ENCODE measurements around the gene CADPS.

CADPS gene

DNA sequence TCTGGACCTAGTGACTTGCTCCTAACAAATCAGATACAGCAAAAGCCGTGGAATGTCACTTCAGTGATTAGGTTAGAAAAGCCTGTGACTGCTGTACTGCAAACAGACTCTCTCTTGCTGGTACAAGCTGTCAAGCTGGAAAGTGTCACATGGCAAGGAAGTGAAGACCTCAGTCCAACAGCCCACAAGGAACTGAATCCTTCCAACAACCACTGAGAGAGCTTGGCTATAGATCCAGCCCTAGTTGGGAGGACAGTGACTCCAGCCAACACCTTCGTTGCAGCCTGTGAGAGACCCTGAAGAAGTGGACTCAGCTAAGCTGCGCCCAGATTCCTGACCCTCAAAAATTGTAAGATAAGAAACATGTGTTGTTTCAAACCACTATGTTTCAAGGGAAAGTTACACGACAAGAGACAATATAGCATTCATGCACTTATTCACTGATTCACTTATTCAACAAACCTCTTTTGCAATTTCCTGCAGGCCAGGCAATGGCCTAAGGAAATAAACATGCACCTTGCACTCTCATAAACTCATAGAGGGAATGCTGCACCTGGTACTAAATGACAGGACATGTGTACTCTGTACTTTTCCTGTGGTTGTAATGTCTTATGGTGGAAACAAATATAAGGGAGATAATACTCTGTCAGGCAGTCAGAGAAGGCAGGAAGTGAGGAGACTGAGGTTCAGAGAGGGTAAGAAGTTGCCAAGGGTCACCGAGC, 142.9 kb downstream of the CADPS start:
- DNase-seq, result no peak

DNA sequence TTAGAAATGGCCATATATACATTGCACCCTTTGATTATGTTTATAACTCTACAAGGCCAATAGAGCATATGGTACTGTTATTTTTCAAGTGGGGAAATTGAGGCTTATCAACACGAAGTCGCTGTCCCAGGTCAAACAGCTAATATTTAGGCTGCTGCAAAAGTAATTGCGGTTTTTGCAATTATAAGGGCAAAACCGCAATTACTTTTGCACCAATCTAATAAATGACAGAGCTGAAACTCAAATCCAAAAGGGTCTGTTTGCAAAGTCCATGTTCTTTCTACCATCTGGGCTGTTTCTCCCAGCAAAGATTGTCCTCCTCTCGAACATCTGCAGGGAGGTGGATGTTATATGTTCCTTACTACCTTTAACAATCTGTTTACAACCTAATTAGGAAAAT, 147.2 kb downstream of the CADPS start:
- no peak for DNase-seq

DNA sequence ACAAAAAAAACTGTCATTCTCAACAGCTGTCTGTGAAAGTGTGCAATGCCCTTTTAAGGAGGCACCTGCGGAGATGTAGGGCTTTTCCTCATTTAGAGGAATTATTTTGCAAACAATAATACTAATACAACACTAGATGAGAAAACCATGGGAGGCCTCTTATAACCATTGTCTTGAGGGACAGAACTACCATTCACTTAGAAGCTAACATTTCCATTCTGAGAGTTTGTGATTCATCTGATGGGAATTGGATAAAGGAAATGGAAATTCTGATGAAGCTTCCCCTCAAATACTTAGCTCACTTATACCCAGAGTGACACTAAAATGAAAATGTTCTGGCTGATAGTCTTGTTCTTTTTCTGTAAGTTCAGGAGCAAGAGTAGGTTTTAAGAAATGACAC, 147.7 kb downstream of the CADPS start:
- DNase-seq, result no peak

DNA sequence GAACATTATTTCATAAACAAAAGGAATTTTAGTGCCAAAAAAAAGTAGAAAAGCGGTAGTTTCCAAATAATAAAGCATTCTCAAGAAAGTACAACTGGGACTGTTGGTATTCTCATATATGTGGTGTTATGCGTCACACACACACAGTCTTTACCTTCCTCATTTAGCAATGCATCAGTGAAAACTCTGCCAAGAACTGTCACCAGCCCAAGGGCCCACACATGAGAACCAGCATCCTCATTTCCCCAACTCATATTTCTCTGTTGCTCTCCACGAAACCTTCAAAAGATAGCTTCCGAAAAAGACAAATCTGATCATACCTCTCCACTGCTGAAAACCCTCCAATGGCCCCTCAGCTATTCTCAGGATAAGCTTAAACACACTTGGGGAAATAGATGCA, 150.7 kb downstream of the CADPS start:
- no peak for DNase-seq

DNA sequence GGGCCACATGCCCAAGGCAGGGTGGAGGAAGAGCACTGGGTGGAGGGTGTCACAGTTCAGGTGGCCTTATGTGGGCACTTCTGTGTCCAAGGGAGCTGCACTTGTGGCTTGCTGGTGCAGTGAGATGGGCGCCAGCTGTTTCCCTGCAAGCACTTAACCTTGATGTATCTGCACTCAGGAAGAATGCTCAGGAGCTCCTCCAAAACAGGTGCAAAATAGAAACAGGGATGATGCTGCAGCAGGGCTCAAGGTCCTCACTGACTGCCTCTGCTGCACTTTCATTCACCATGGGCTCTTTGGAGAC, 151.3 kb downstream of the CADPS start:
- no peak for DNase-seq

DNA sequence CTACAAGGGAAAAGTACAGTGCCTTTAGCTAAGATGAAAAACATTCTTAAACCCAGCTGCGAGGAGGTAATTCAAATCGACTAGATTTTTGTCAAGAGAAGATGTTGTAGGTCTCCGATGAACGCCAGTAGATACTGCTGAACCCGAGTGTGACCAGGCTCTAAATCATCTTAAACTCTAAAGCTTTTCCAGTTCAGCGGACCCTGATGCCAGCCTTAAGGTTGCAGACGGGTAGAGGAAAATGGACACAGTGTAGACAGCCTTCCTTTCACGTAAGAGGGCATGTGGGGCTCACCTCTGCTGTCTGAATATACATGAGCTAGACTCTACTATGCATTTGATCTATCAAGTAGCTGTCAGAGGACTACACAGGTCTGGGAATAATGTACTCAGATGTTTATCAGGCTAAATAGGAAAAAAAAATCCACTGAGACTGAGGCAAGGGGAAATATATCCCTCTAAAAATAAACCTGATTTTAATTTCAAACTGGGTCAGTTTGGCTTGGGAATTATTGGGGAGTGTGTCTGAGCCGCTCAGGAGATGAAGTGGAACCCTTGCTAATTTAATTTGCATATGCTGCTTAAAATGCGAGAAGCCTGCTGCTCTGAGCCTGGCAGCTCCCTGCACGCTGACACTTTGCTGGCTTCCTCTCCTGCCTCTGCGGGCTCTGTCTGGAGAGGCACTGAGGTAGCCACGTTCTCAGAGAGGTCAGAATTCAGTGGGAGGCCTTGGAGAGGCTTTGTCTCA, 151.9 kb downstream of the CADPS start:
- DNase-seq, result no peak

DNA sequence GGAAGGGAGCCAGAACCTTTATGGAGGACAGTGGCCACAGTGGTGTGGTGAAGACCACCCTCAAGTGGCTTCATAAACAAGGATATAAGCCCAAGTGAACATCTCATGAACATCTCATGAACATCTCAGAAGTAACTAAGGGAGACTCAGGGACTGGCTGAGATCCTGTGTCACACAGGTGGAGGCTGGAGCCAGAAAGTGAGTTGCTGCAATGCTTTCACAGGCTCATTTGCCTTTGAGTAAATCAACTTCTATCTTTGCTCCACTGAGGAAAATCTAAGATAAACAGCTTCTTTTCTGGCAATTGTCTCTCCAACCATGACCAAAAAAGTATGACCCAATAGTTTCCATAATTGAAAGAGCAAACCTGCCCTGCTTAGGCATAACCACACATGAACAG, 152.9 kb downstream of the CADPS start:
- no peak for DNase-seq

DNA sequence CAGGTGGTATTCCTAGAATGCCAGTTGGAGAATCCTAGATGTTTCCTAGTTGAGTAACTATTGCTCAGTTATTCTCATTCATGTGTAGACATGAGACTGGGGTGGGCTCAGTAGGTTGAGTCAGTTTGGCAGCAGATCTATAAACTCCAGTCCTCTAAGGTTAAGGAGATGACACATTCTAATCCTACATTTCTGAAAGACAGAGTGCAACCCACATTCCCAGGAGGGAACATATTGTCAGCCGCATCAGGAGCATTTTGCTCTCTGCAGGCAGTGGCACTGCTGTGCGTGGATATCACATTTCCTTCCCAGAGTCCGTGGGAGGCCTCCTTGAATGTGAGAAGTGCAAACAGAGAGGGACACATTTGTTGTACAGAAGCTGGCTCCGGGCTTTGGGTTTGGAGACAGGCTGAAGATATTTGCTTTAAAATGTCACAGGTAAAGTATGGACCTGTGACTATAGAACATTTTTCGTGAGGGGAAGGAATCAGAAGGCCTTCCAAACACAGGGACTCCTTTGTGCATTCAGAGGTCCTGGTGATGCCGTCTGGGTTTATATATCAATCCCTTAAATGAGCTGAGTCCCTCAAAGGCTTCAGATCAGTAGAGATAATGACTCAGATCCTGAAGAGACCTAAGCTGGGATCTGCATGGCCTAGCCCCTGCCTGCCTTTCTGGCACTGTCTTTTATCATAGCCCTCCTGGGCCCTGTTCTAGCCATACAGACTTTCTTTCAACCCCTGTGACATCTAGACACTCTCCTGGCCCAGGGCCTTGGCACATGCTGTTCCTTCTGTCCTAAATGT, 156.5 kb downstream of the CADPS start:
- DNase-seq, result no peak

DNA sequence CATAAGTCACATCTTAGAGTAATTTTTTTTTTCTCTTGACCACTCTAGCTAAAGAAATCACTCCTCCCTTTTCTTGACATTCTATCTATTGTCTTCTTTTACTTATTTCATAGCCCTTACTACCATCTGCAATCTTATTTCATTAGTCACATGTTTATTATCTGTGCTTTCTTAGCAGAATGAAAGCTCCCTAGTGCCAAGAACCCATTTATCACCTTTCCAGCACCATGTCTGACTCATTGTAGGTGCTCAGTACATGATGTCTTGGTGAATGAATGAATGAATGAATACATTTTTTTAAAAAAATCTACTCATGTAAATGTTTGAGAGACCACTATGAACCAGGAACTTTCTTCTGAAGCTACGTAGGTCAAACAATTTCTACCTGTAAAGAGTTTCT, 157.2 kb downstream of the CADPS start:
- DNase-seq, result no peak

DNA sequence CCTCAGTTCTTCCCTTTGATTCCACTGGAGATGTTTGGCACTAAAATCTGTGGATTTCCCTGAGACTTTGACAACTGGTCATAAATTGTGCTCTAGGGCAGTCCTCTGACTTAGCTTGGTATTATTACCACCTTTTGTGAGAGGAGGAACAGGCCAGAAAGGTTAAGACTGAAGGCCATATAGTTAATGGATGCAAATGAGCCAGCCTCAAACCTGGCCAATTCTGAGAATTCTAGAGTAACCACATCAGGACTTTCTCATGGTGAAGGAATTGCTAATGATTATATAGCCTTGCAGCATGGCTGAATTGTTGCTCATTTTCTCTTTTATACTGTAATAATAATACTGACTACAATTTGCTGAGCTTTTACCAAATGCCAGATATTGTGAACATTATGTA, 162.5 kb downstream of the CADPS start:
- DNase-seq, result no peak

DNA sequence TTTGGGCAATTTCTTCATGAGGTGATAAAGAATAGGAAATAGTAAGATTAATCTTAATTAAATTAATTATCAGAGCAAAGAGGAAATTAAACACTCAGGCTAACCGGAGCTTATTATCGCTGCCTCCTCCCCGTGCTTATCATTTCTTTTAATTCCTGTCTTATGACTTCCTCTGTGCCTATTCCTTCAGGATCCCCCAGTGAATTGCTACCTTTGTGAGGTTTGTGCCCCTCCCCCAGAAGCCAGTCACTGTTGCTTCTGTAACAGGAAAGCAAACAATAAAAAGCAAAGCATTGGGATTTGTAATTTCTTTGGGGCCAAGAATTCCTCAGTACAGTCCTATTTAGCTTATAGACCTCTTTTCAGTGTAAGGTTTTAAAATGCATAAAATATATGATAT, 164.5 kb downstream of the CADPS start:
- no peak for DNase-seq

DNA sequence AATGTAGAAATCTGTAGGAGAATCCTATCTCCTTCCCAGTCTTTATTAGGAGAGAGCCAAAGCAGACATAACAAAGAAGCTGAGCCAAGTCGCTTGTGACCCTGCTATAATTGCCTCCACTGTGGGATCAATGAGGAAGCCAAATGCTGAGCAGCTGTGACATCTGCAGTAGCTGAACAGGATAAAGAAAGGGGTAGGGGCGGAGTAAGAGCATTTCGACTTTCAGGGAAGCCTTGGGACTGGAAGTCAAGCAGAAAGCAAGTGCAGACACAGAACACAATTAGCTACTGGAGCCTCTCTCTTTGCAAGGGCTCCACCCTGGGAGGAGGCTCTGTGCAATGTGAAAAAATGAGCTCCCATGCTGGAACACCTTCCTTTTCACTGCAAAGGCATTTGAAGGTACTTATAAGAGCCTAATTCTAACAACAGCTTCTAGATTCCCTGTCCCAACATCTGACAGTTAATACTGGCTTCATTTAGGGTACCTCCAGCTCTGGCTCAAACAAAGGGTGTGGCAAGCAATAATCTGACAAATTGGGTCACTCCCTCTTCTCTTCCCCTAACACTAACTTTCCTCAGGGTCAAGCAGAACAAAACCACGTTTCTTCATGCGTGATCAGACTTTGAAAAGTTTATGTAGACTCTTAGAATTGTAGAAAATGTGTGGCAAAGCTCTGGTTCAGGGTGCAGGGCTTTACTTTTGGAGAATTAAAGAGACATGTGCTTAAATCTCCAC, 166.4 kb downstream of the CADPS start:
- no peak for DNase-seq

DNA sequence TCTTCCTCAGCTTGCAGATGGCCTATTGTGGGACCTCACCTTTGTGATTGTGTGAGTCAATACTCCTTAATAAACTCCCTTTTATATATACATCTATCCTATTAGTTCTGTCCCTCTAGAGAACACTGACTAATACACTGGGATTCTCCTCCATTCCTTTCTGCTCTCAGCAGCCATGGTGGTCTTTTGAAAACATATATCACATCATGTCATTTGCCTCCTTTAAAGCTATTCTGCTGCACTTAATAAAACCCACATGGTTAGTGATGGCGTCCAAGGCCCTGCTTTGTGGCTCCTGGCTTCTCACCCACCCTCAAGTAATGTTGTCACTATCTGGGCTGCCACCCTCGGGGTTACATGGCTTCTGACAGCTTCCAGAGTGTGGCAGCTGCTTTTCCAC, 169.5 kb downstream of the CADPS start:
- DNase-seq, result no peak

DNA sequence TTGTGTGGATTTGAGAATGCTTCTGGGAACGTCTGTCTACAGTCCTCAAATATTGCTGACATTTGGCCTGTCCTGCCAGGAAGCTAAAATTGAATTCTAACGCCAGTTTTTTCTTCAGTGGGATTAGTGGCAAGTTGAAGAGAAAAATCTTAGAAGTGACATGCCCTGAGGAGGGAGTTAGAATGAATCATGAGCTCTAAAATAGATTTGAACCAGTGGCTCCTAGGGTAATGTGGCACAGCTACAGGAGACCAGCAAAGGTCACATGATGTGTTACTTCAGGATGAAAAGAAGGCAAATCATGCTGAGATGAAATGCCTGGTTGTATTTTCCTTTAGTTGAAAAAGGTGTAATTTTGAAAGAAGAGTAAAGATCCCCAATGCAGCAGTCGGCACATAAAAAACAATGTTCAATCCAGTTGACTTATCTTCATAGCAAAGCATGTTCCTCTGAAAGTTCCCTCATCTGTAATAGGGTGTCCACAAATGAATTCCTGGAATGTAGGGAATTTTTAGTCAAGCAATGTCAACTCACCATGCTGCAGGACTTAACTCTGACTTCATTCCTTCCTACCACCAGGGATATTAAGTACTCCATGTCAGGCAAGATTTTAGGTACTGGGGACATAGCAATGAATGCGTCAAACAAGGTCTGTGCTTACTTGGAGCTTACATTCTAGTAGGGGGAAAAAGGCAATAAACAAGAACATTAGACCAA, 171.6 kb downstream of the CADPS start:
- DNase-seq, result no peak

DNA sequence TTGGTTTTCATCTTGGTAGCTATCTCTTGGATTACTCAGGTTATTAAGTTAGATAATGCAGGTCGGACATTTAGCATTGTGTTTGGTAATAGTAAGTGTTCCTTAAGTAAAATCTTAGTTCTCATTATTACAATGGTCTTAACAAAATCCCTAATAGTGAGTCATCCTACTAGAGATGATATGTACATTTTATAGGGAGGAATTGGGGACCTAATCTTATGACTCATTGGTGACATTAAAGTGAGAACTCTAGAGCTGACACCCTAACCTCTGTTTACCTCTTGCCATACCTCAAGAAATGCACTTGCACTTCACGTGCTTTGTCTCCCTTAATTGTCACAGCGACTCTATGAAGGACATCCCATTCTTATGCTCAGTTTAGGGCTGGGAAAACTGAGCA, 174.9 kb downstream of the CADPS start:
- DNase-seq, result no peak

DNA sequence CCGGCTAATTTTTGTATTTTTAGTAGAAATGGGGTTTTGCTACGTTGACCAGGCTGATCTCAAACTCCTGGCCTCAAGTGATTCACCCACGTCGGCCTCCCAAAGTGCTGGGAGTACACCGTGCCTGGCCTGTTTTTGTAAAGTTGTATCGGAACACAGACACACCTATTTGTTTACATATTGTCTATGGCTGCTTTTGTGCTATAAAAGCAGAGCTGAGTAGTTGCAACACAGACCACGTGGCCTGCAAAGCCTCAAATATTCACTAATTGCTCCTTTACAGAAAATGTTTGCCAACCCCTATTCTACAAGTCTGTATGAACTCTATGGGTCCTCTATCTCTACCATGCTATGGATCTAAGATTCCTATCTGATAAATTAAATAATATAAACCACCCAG, 175.5 kb downstream of the CADPS start:
- no peak for DNase-seq

DNA sequence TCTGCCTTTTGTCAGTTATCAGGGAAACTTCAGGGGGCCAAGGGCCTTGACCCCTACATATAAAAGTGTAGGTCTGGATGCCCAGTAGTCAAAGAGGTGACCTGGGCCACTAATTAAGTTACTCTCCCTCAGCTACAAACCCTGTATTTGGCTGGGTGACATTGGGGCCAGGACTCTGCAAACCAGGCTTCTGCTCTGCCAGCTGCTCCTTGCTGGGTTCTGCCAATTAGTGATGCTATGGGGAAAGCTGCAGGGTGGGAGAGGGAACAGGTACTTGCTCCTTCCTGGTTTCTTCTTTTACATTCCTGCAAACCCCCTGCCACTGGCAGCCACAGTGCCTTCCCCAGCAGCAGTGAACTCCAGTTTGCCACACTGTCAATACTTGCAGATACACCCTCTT, 179.2 kb downstream of the CADPS start:
- no peak for DNase-seq

DNA sequence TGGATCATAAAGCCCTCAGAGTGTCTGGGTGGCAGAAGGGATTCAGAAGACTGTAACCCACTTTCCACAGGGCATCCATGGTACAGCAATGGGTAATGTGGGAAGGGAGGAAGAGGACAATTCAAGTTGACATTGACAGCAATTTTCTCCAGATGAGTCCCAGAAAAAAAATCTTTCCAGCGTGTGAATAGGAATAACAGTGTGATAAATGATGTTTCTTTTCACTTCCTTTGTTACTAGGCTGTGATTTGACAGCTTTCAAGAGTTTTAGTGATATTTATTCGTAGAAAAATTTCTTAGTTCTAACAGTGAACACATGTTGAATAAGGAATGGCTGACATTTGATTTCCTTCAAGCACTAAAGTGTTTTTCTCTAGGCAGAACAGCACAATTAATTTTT, 186.4 kb downstream of the CADPS start:
- DNase-seq, result no peak

DNA sequence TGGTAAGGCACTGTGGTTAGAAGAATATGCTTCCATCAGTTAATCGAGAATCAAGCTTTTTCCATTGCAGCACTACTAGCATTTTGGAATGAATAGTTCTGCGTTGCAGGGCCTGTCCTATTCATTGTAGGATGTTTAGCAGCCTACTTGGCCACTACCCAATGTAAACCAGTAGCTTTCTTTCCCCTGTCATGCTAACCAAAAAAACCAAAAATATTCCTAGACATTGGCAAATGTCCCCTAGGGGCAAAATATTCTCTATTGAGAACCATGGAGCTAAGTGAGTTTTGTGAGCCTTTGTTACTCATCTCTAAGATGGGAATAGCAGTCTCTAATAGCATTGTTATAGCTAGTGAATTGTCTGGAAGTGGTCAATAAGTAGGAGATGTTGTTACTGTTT, 187.2 kb downstream of the CADPS start:
- no peak for DNase-seq

DNA sequence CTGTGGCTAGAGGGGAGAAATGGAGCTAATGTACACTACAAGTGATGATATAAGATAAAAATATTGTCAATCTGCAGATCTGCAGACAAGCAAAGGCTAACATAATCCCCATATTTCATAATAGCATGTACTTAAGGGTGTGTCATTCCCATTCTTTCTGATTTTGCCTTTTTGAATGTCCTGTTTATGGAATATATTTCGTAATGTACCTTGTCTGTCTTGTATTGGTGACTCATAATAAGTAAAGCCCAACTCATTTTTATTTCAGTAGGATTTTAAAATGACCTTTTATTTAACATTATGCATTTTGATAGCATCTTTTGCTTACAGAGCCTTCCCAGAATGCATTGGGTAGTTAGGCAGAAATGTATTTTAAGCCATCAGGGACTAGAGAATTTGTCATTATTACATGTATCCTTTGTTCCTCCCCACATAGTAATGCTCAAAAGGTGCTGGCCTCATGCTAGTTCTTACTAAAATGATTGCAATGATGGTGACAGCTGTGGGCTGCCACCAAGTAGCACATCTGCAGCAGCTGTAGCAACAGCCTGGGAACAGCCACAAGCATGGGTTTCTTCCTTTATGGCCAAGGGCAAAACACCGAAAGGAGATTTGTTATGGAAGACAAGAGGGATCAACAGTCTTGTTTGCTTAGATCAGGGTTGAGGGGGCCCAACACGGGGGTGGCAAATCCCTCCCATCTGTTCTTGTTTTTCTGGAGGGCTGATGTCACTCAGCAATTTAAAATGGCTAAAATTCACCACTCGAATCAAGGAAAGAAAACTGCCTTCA, 188.5 kb downstream of the CADPS start:
- DNase-seq, result no peak

DNA sequence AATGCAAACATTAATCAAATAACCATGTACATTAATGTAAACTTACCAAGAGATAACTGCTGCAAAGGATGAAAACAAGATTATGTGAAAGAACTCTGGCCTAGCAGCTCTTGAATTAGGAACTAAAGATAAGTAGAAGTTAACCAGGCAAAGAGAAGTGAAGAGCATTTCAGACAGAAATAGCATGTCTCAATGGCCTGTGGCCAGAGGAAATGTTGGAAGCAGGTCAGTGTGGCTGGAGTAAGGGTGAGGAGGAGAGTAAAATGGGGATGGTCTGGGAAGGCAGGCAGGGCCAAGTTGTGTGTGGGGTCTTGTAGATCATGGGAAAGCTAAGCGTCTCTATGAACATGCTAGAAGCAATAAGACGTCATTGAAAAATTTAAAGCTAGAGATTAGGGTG, 192.4 kb downstream of the CADPS start:
- DNase-seq, result no peak

DNA sequence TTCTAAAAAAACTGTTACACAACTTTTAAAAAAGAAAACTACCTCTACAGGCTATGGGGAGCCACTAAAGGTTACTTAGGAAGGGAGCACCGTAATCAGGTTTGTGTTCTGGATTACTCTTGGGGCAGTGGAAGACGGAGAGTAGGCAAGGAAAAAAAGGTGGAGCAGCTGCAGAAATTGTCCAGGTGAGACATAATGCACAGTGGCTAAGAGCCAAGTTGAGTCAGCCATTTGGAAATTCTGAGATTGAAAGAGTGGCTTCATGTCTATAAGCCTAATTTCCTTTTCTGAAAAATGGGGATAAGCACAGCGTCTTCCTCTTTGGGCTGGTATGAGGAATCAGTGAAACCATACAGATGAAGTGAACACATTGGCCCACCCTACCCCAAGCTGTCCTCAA, 195.2 kb downstream of the CADPS start:
- no peak for DNase-seq

Data from RPMI8226 (cell line).